NCI-H1417 (cell line): ENCODE results near the gene ZC3H13.
"Not testable (repeated sequence)": the region's sequence is repeated elsewhere in the genome, so short reads cannot be mapped to it uniquely, and the experiment has no call there.

Source experiments
- DNase-seq, 3 experiments: peaks; one replicate each; lab custom pipeline; 2025; lab: John Stamatoyannopoulos, UW

ZC3H13 gene

GRCh38 chr13:46010148-46010547 is 42.4 kb downstream of the ZC3H13 start:
- peak in 1 of 3 experiments; percentile 1 for DNase-seq

- DNase-seq: peak in 1 of 3 experiments; percentile 49
These were observed 43.9 kb downstream of the ZC3H13 start for GRCh38 chr13:46008631-46009030.

DNA sequence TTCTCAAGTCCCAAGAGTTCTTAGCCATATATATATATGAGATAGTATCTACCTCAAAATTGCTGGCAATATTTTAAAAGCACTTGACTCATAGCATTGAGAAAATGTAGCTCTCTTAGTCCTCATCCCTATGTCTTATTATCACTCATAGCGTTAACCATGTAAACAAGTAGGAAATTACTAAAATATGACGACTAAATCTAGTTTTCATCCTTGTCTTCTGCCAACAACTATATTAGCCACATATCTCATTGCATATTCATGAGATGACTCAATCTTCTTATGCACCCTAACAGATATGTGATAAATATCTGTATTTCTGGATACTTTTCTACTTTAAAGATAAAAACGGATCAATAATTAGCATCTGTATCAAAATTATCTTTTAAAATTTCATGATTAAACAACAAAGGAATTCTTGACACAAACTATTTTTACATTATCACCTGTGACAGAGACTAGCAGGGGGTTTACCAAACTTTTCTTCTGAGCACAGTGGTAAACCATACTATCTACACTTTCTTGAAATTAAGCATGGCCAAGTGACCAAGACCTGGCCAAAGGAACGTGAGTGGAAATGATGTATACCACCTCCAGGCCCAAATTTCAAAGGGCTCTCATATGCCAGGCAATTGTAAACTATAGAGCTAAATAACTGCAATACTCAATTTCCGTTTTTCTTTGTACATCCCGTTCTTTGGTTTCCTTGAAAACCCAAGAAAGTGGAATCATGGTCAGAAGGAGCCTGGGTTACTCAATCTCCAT is 45.7 kb downstream of the ZC3H13 start:
- no peak for DNase-seq

GRCh38 chr13:46004491-46004890 is 48.1 kb downstream of the ZC3H13 start:
- DNase-seq: no peak

DNA sequence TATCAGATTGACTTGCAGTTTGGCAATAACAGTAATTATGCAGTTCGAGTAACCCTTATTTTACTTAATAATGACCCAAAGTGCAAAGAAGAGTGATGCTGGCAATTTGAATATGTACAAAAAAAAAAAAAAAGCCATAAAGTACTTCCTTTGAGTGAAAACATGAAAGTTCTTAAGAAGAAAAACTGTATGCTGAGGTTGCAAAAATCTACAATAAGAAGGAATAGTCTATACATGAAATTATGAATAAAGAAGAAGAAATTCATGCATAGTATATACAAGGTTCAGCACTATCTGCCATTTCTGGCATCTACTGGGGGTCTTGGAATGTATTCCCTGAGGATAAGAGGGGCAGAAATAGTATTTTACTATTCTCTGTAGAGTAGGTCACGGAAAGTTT is 55.9 kb downstream of the ZC3H13 start:
- DNase-seq: no peak

DNA sequence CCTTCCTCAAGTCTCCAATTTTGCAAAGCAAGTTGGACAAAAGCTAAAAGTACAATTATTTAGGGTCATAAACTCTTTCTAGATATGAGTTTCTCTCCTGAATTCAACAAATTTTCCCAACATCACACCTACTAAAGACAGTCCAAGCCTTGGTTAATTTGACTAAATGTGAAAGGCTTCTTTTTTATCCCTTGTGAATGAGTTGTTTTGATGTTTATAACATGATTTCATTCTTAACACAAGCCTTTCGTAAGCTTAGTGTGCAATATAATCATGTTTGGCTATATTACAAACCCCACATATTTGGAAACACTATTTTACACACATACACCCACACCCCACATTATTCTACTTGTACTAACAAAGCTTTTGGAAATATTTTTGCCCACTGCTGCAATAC is 57.3 kb downstream of the ZC3H13 start:
- no peak for DNase-seq

DNA sequence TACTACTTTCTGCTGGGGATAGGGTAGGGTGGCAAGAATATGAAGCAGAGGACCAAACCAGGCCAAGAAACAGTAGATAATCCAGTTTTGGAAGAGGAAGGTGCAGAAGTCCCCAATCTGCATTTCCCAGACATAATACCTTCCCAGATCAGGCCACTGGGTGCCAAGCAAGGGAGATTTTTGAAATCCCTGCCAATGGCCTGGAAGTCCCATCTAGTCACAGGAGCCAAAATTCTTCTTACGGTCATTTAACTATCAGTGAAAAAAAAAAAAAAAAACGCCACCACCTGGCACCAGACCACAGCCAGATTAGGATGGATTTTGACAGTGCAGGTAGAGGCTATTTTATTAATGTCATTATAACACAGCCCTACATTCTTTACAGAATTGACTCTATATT is 57.8 kb downstream of the ZC3H13 start:
- no peak for DNase-seq

GRCh38 chr13:45989607-45990006 is 62.9 kb downstream of the ZC3H13 start:
- no peak for DNase-seq

GRCh38 chr13:45981127-45981526 is 71.4 kb downstream of the ZC3H13 start:
- not testable (repeated sequence) for DNase-seq

DNA sequence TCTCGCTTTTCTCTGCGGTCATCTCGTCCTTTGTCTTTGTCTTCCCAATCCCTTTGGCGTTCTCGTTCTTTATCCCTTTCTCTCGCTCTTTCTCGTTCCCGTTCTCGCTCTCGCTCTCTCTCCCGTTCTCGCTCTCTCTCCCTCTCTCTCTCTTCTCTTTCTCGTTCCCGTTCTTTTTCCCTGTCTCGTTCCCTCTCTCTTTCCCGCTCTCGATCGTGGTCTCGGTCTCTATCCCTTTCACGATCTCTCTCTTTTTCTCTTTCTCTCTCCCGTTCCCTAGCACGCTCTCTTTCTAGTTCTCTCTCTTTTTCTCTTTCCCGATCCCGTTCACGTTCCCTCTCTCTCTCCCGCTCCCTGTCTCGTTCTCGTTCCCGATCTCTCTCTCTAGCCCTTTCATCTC is 77.2 kb downstream of the ZC3H13 start:
- no peak for DNase-seq

- no peak for DNase-seq
These were observed 78.0 kb downstream of the ZC3H13 start for GRCh38 chr13:45974500-45974899.

- no peak for DNase-seq
These were observed 85.0 kb downstream of the ZC3H13 start for GRCh38 chr13:45967589-45967988.

GRCh38 chr13:45966715-45967114 is 85.8 kb downstream of the ZC3H13 start:
- DNase-seq: no peak

GRCh38 chr13:45961468-45961867 is 91.1 kb downstream of the ZC3H13 start:
- no peak for DNase-seq

DNA sequence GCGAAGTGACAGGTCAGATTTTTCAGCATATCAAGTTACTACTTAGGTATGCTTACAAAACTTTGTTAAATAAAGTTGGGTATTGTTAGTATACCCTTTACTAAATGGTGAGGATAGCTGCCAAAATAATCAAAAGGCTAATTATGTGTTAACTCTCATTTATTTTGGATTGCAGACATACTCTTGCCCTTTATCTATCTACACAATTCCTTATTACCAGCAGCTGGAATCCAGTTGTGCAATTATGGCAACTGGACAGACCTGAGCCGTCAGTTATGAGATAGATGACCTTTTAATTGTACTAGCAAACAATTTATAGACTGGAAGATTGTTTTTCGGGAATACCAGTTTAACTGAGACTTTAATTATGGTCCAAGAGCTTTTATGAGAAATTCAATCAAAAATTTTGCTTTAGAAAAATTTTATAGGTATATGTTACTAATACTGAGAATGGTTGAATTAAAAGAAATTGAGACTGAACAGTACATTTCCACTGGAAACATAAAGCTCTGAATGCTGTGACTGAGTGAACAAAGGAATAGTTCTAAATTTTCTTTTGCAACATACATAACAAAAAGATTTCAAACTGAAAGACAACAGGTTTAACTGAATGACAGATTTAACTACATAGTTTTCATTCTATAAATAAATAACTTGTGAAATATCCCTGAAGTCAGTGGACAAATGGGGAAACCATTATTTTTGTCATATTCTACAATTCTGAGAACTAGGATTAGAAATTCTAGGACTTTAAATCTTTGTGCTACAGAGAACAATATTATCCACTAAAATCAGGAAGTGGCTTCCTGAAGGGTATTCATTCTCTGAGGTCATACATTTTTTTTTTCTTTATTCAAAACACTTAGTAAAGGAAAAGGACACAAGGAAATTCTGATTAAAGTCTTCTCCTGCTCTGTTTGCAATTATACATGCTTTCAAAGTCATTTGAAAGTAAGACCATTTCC is 97.4 kb downstream of the ZC3H13 start:
- no peak for DNase-seq

DNA sequence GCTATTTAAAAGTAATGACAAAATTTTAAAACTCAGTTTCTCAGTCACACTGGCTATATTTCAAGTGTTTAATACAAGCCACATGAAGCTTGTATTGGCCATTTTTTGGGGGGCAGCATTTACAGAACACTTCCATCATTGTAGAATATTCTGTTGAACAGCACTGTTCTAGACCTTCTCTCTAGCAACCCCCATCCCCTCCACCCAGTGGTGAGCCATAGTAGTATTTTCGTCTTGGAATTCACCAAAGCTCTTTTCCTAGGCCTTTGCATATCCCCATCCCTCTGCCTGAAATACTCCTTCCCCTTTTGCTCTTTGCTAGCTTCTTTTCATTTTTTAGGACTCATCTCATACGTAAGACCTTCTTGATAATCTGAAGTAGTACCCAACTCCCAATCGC is 99.5 kb downstream of the ZC3H13 start:
- DNase-seq: no peak

DNA sequence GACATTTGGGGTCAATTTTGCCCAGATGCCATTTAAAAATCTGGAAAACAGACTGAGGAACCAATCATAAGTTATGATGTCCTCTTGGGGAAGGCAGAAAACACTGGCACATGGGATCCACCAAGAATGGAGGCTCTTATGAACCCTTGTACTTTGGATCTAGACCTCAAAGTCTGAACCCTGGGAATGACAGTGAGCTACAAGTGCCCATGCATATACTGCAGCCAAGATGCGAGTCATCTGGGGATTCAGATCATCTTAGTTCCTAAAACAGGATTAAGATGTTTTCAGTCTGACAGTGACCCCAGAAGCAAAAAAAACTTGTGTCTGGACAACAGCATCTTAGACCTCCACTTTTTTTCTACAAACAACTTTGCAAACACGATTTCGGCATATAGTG is 100.8 kb downstream of the ZC3H13 start:
- no peak for DNase-seq

- no peak for DNase-seq
These were observed 101.4 kb downstream of the ZC3H13 start for GRCh38 chr13:45951166-45951565.

- no peak for DNase-seq
These were observed 102.1 kb downstream of the ZC3H13 start for GRCh38 chr13:45950386-45951000.

DNA sequence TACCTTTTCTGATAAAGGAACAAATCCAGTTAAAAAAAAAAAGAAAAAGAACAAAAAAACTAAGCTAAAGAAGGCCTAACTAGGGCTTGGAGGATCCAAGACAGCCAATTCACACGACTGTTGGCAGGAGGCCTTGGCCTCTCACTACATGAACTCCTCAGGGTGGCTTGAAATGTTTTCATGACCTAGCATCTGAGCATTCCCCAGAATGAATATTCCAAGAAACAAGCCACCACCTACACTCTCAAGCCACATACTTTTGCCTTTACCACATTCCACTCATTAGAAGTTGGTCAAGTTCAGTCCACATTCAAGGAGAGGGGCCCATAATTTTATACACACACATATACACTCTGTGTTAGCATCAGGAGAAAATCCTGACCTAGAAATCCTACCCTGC is 103.4 kb downstream of the ZC3H13 start:
- DNase-seq: no peak

- no peak for DNase-seq
These were observed 108.6 kb downstream of the ZC3H13 start for GRCh38 chr13:45943965-45944364.

DNA sequence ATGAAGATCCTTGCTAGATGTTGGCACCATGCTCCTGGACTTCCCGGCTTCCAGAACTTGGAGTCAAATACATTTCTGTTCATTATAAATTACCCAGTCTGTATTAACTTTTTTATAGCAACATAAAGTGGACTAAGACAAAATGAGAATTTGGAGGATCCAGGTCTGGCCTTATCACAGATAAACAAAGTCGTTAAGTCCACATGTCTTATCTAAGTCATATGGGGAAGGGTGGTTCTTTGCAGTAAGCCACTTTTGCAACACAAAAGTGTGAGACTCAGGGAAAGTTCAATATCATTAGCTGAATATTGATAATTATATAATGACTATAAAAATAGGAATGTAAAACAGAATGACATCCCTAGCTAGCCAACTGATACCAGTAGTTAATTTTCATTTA is 109.4 kb downstream of the ZC3H13 start:
- no peak for DNase-seq

- no peak for DNase-seq
These were observed 111.3 kb downstream of the ZC3H13 start for GRCh38 chr13:45941261-45941660.
